ENCODE results near the gene HNRNPUL2. TPM values are rescaled to one million over a fixed set of nuclear protein-coding genes. Genes with fewer than 3 reads are reported as not detected.

The HNRNPUL2 gene
- total and polyA plus RNA-seq, 9 of the 15 experiments (the other 6 are each of a cell fraction or from before 2014, with no cell fraction given), result 0.89 to 44.3 (median 15.2) TPM

GRCh38 chr11:62677156-62677555 lies 50.1 kb downstream of the HNRNPUL2 start:
- peak overlapping the region; percentile 85 to 99; a peak in 2 of 4 replicates for H3K9ac ChIP-seq (ENCODE audit: insufficient read depth in 1 of 2, low read depth in 2 of 2, low read length in 2 of 2)
- no peaks in the 10 kb centered on the region for H3K9me3 ChIP-seq (replicated peaks; ENCODE audit: control insufficient read depth, insufficient read depth, low read depth, low read length)
- H3K27me3 ChIP-seq (ENCODE audit: control insufficient read depth in 2 of 2, insufficient read depth in 2 of 2, low read length in 2 of 2), result no peaks in the 10 kb centered on the region
- no peaks in the 10 kb centered on the region for H4K20me1 ChIP-seq (replicated peaks; ENCODE audit: control insufficient read depth, insufficient read depth, low read length)
- CTCF ChIA-PET (ENCODE audit: low intra/inter-chr PET ratio), result no interaction called here
- H3K4me2 ChIP-seq (ENCODE audit: insufficient read depth, low read length), result peak overlapping the region; percentile 83
- intact Hi-C loops (cut with micrococcal nuclease), result no loop called here
- DNase-seq (ENCODE audit: extremely low read depth in 1 of 4, low spot score in 3 of 4) (no peak), FAIRE-seq (no peak), ATAC-seq (no peak)
- H3K27ac ChIP-seq (ENCODE audit: extremely low read depth, low read depth, low read length), result no peak overlapping the region
- H3K4me1 ChIP-seq (replicated peaks in 1 of 2; ENCODE audit: control insufficient read depth in 2 of 2, insufficient read depth in 2 of 2, low read length in 2 of 2), result peaks cover 37 to 51% of the 10 kb centered on the region in 2 experiments; a peak in 4 of 5 replicates
- H3K4me3 ChIP-seq, result peak overlapping the region; percentile 81; the same call in 1 of the 2 replicates
- H2AFZ ChIP-seq (ENCODE audit: low read depth, low read length), result no peak overlapping the region
- peaks cover 51% of the 10 kb centered on the region for H3K36me3 ChIP-seq (ENCODE audit: control insufficient read depth, insufficient read depth, low read length)
- TF ChIP-seq TFAP4 (CRISPR knock-in tag; IDR thresholded peaks at IDR 0.05; ENCODE audit: borderline replicate concordance) (peak; percentile 5; the same call in 1 of the 2 replicates), SRSF9 (IDR thresholded peaks at IDR 0.05; ENCODE audit: borderline replicate concordance, low read depth, low read length) (no peak)
- no peaks in the 10 kb centered on the region for H3K9me1 ChIP-seq (ENCODE audit: control insufficient read depth, insufficient read depth, low read length)
- in situ Hi-C loops (cut with MboI), result no loop called here
- POLR2A ChIA-PET, result interaction anchor here (0.6 to 5.4 kb wide), 9 partner anchors 10 to 179 kb away, joined by 3 to 57 read pairs (median 5); partner anchors contain the start of genes C11orf98, CSKMT and LRRN4CL
- H3K79me2 ChIP-seq (ENCODE audit: control insufficient read depth, insufficient read depth, low read length), result peaks cover 58% of the 10 kb centered on the region
- BruUV-seq (replicated peaks), result no TSS peak
- 42% methylated on average over 6 of the region's 6 CpGs for WGBS (ENCODE audit: insufficient coverage, low coverage, missing lambda C conversion rate)

- POLR2A ChIA-PET, result interaction anchor here (0.6 to 5.4 kb wide), 15 partner anchors 8 to 243 kb away, joined by 3 to 57 read pairs (median 3); partner anchors contain the start of genes C11orf98, CSKMT, HNRNPUL2 and LRRN4CL
- BruUV-seq (replicated peaks), result no TSS peak
- H3K4me1 ChIP-seq (replicated peaks in 1 of 2; ENCODE audit: control insufficient read depth in 2 of 2, insufficient read depth in 2 of 2, low read length in 2 of 2), result peaks cover 37 to 56% of the 10 kb centered on the region in 2 experiments; a peak in 4 of 5 replicates
- no peak overlapping the region for H3K4me3 ChIP-seq
- no peak for FAIRE-seq
- no peak for DNase-seq (ENCODE audit: extremely low read depth in 1 of 4, low spot score in 3 of 4)
- H3K4me2 ChIP-seq (ENCODE audit: insufficient read depth, low read length), result peak overlapping the region; percentile 83; the same call in 1 of the 2 replicates
- in situ Hi-C loops (cut with MboI) (no loop called here), intact Hi-C loops (cut with micrococcal nuclease) (no loop called here)
- no peaks in the 10 kb centered on the region for H4K20me1 ChIP-seq (replicated peaks; ENCODE audit: control insufficient read depth, insufficient read depth, low read length)
- H3K27ac ChIP-seq (ENCODE audit: extremely low read depth, low read depth, low read length), result no peak overlapping the region
- no peaks in the 10 kb centered on the region for H3K27me3 ChIP-seq (ENCODE audit: control insufficient read depth in 2 of 2, insufficient read depth in 2 of 2, low read length in 2 of 2)
- CTCF ChIA-PET (ENCODE audit: low intra/inter-chr PET ratio), result no interaction called here
- 44% methylated on average over 6 of the region's 6 CpGs for WGBS (ENCODE audit: insufficient coverage, low coverage, missing lambda C conversion rate)
- H3K9ac ChIP-seq (ENCODE audit: insufficient read depth in 1 of 2, low read depth in 2 of 2, low read length in 2 of 2), result peak overlapping the region; percentile 77 to 85; a peak in 2 of 4 replicates
- peaks cover 63% of the 10 kb centered on the region for H3K79me2 ChIP-seq (ENCODE audit: control insufficient read depth, insufficient read depth, low read length)
- ATAC-seq, result no peak
- no peak overlapping the region for H2AFZ ChIP-seq (ENCODE audit: low read depth, low read length)
- no peaks in the 10 kb centered on the region for H3K9me1 ChIP-seq (ENCODE audit: control insufficient read depth, insufficient read depth, low read length)
- peaks cover 51% of the 10 kb centered on the region for H3K36me3 ChIP-seq (ENCODE audit: control insufficient read depth, insufficient read depth, low read length)
- H3K9me3 ChIP-seq (replicated peaks; ENCODE audit: control insufficient read depth, insufficient read depth, low read depth, low read length), result no peaks in the 10 kb centered on the region
- TF ChIP-seq TFAP4 (CRISPR knock-in tag; IDR thresholded peaks at IDR 0.05; ENCODE audit: borderline replicate concordance), result peak; percentile 52; the same call in 1 of the 2 replicates
- TF ChIP-seq SMC3 (conservative IDR thresholded peaks at IDR 0.05; ENCODE audit: insufficient read depth, low read depth, low read length), result 0 out of 2 replicates have a peak, but pooled peaks have one; percentile 7
- TF ChIP-seq RBFOX2 (IDR thresholded peaks at IDR 0.05; ENCODE audit: low read depth, low read length), result peak; percentile 31; the same call in 1 of the 2 replicates
- no peak for TF ChIP-seq FOXK1 (CRISPR knock-in tag; IDR thresholded peaks at IDR 0.05; ENCODE audit: borderline replicate concordance)
- TF ChIP-seq POLR2G (IDR thresholded peaks at IDR 0.05; ENCODE audit: low read depth, low read length), result 0 out of 2 replicates have a peak, but pooled peaks have one; percentile 23
- TF ChIP-seq CTCF (IDR thresholded peaks at IDR 0.05 in 2 of 3, conservative IDR thresholded peaks at IDR 0.05 in 1 of 3; ENCODE audit: insufficient read depth in 2 of 3, low read depth in 1 of 3, low read length in 3 of 3), result peak; percentile 39 to 49 (median 48); a peak in 4 of 6 replicates
- TF ChIP-seq ZBTB7A (IDR thresholded peaks at IDR 0.05; ENCODE audit: borderline replicate concordance, control insufficient read depth, low read depth, low read length), result peak; percentile 67; the same call in 1 of the 2 replicates
- TF ChIP-seq RAD21 (CRISPR knock-in tag; conservative IDR thresholded peaks at IDR 0.05 in 1 of 2, IDR thresholded peaks at IDR 0.05 in 1 of 2), result peak in 1 of 2 experiments; percentile 22; a peak in 1 of 4 replicates
Observed at GRCh38 chr11:62676698-62677097, 50.6 kb downstream of the HNRNPUL2 start.
